ENCODE results near the gene RPL11.
"Not testable (repeated sequence)": the region's sequence is repeated elsewhere in the genome, so short reads cannot be mapped to it uniquely, and the experiment has no call there.

The RPL11 gene

GRCh38 chr1:23691499-23692307 is at the start of gene RPL11:
RPL11 (plus strand) TSS chr1:23691806; CDS start chr1:23691824, 18 bp downstream.
- DNase-seq: peak; percentile 92

- no peak for DNase-seq
These were observed 47.7 kb upstream of the RPL11 start for GRCh38 chr1:23643736-23644554.

- no peak for DNase-seq
These were observed 47.1 kb upstream of the RPL11 start for GRCh38 chr1:23644555-23644866.

- no peak for DNase-seq
These were observed 46.3 kb upstream of the RPL11 start for GRCh38 chr1:23645338-23645737.

GRCh38 chr1:23646091-23646490 is 45.5 kb upstream of the RPL11 start:
- no peak for DNase-seq

GRCh38 chr1:23646541-23646940 is 45.1 kb upstream of the RPL11 start:
- DNase-seq: no peak

- DNase-seq: no peak
These were observed 43.0 kb upstream of the RPL11 start for GRCh38 chr1:23648576-23648975.

- DNase-seq: not testable (repeated sequence)
These were observed 42.4 kb upstream of the RPL11 start for GRCh38 chr1:23649157-23649556.

GRCh38 chr1:23650344-23650990 is 41.1 kb upstream of the RPL11 start:
- no peak for DNase-seq

- no peak for DNase-seq
These were observed 40.4 kb upstream of the RPL11 start for GRCh38 chr1:23651069-23651808.

GRCh38 chr1:23657659-23658275 is 33.8 kb upstream of the RPL11 start:
- DNase-seq: no peak

GRCh38 chr1:23660671-23661070 is 30.9 kb upstream of the RPL11 start:
- no peak for DNase-seq

GRCh38 chr1:23661887-23662286 is 29.7 kb upstream of the RPL11 start:
- no peak for DNase-seq

- DNase-seq: no peak
These were observed 26.5 kb upstream of the RPL11 start for GRCh38 chr1:23664837-23665795.

- no peak for DNase-seq
These were observed 24.2 kb upstream of the RPL11 start for GRCh38 chr1:23667411-23667810.

- no peak for DNase-seq
These were observed 20.9 kb upstream of the RPL11 start for GRCh38 chr1:23670709-23671108.

GRCh38 chr1:23673086-23673813 is 18.4 kb upstream of the RPL11 start:
- peak; percentile 48 for DNase-seq

GRCh38 chr1:23679815-23680214 is 11.8 kb upstream of the RPL11 start:
- no peak for DNase-seq

- DNase-seq: no peak
These were observed 8.7 kb upstream of the RPL11 start for GRCh38 chr1:23682946-23683345.

GRCh38 chr1:23684415-23684814 is 7.2 kb upstream of the RPL11 start:
- no peak for DNase-seq

GRCh38 chr1:23685197-23685596 is 6.4 kb upstream of the RPL11 start:
- DNase-seq: not testable (repeated sequence)

Measured in right forelimb (tissue), 1 donor.